Endodermal cell (in vitro differentiated cells): ENCODE measurements around the gene UBE2D2. TPM values are rescaled to one million over a fixed set of nuclear protein-coding genes. Genes with fewer than 3 reads are reported as not detected.
A peak's percentile ranks its signal among the peaks of the same experiment; 100 is the strongest.

Experiments
- DNase-seq: peaks from one replicate; pipeline ENCODE4 v3.0.0-alpha.2; 2017
- H3K27ac ChIP-seq: 2 replicates; pipeline ENCODE4 v1.5.1; 2013; ENCODE audit warnings: mild to moderate bottlenecking, low read depth, low read length, moderate library complexity
- H3K27me3 ChIP-seq: 2 replicates; pipeline ENCODE4 v1.6.1; 2013; ENCODE audit warnings: mild to moderate bottlenecking, low read length, moderate library complexity; ENCODE audit not compliant: insufficient read depth, control insufficient read depth, poor library complexity, severe bottlenecking
- H3K36me3 ChIP-seq: 2 replicates; pipeline ENCODE4 v1.7.0; 2013; ENCODE audit warnings: mild to moderate bottlenecking, low read length, moderate library complexity; ENCODE audit not compliant: control insufficient read depth, insufficient read depth
- H3K4me1 ChIP-seq: one replicate; pipeline ENCODE4 v1.7.0; 2013; ENCODE audit warnings: low read length; ENCODE audit not compliant: control insufficient read depth, insufficient read depth
- H3K4me3 ChIP-seq: 2 replicates; pipeline ENCODE4 v1.5.1; 2013; ENCODE audit warnings: mild to moderate bottlenecking, low read length, moderate library complexity
- H3K9ac ChIP-seq: 2 replicates; pipeline ENCODE4 v1.6.1; 2013; ENCODE audit warnings: mild to moderate bottlenecking, low read length, moderate library complexity; ENCODE audit not compliant: poor library complexity, severe bottlenecking; ENCODE audit errors: extremely low read depth
- H3K9me3 ChIP-seq: 2 replicates; pipeline ENCODE4 v1.6.1; 2013; ENCODE audit warnings: mild to moderate bottlenecking, low read length, moderate library complexity; ENCODE audit not compliant: control insufficient read depth
- H3K27ac Mint-ChIP-seq: 2 replicates; pipeline ENCODE4 v1.8.0; 2020; ENCODE audit warnings: mixed read lengths
- H3K27me3 Mint-ChIP-seq: 2 replicates; pipeline ENCODE4 v1.8.0; 2021; ENCODE audit warnings: mild to moderate bottlenecking, mixed read lengths; ENCODE audit not compliant: insufficient read depth
- H3K36me3 Mint-ChIP-seq: 2 replicates; pipeline ENCODE4 v1.8.0; 2020; ENCODE audit warnings: low read depth, mixed read lengths
- H3K4me1 Mint-ChIP-seq: 2 replicates; pipeline ENCODE4 v1.8.0; 2020; ENCODE audit warnings: mixed read lengths
- H3K4me3 Mint-ChIP-seq: 2 replicates; pipeline ENCODE4 v1.8.0; 2020; ENCODE audit warnings: mild to moderate bottlenecking, moderate library complexity, mixed read lengths
- H3K9me3 Mint-ChIP-seq: 2 replicates; pipeline ENCODE4 v1.8.0; 2020; ENCODE audit warnings: mild to moderate bottlenecking, mixed read lengths
- CTCF ChIP-seq: fragments of 200-600 bp; sonication (generic); conservative IDR thresholded peaks from 2 replicates; pipeline ENCODE4 v1.5.0; 2021; ENCODE audit warnings: antibody characterized with exemption, mild to moderate bottlenecking
- WGBS, 2 experiments: methylation state at CpG; one replicate each; pipeline versions ENCODE4 v1.1.5 to v1.1.7; 2013; ENCODE audit warnings: missing lambda C conversion rate in 2 of 2, mixed read lengths in 1 of 2; ENCODE audit not compliant: insufficient coverage in 1 of 2, insufficient read length in 1 of 2; 5-methylcytosine and 5-hydroxymethylcytosine counted together
- total RNA-seq, 2 donors: library from RNA; stranded (reverse); fragmentation: NEBNext Ultra II Directional in 1 of 2; extraction: Animal tissue kit (Norgen Biotek cat#: 25700) in 1 of 2; gene quantifications; 2 replicates in 1 of 2; 3 replicates in 1 of 2; pipeline ENCODE4 v1.2.1, GENCODE V29; 2021

Gene UBE2D2
- total RNA-seq, 2 donors from 2014 or later, result 172 to 202 TPM

GRCh38 chr5:139513852-139514485, 47.2 kb upstream of the UBE2D2 start:
- Histone ChIP-seq H3K4me3 (no peak overlapping the region), H3K27me3 (no peaks in the 10 kb centered on the region), H3K9me3 (no peaks in the 10 kb centered on the region), H3K4me1 (no peaks in the 10 kb centered on the region), H3K36me3 (no peaks in the 10 kb centered on the region), H3K27ac (no peak overlapping the region), H3K9ac (no peak overlapping the region)
- Mint-ChIP-seq H3K27me3 (no peaks in the 10 kb centered on the region), H3K9me3 (peaks cover 6% of the 10 kb centered on the region), H3K27ac (no peak overlapping the region), H3K4me3 (no peak overlapping the region), H3K4me1 (peaks cover 20% of the 10 kb centered on the region), H3K36me3 (no peaks in the 10 kb centered on the region)
- WGBS, 2 experiments, result 93 to 97% methylated on average over 5 to 6 of the region's 6 CpGs
- no peak for DNase-seq
- no peak for TF ChIP-seq CTCF

GRCh38 chr5:139514486-139514856, 46.7 kb upstream of the UBE2D2 start:
- Histone ChIP-seq H3K27ac (no peak overlapping the region), H3K27me3 (no peaks in the 10 kb centered on the region), H3K9ac (no peak overlapping the region), H3K4me1 (no peaks in the 10 kb centered on the region), H3K4me3 (no peak overlapping the region), H3K9me3 (no peaks in the 10 kb centered on the region), H3K36me3 (no peaks in the 10 kb centered on the region)
- 81 to 89% methylated on average over 2 of the region's 2 CpGs for WGBS, 2 experiments
- H3K27me3 Mint-ChIP-seq, result no peaks in the 10 kb centered on the region
- peaks cover 21% of the 10 kb centered on the region for H3K4me1 Mint-ChIP-seq
- H3K36me3 Mint-ChIP-seq, result no peaks in the 10 kb centered on the region
- DNase-seq, result no peak
- H3K4me3 Mint-ChIP-seq, result no peak overlapping the region
- TF ChIP-seq CTCF, result no peak
- H3K27ac Mint-ChIP-seq, result no peak overlapping the region
- H3K9me3 Mint-ChIP-seq, result peaks cover 6% of the 10 kb centered on the region

- TF ChIP-seq CTCF, result peak; percentile 98
- Mint-ChIP-seq H3K4me1 (peaks cover 14% of the 10 kb centered on the region), H3K4me3 (peak overlapping the region; percentile 69), H3K27ac (peak overlapping the region; percentile 95), H3K27me3 (peaks cover 3% of the 10 kb centered on the region), H3K9me3 (no peaks in the 10 kb centered on the region), H3K36me3 (no peaks in the 10 kb centered on the region)
- no peaks in the 10 kb centered on the region for H3K36me3 ChIP-seq
- peak overlapping the region; percentile 79 for H3K27ac ChIP-seq
- 20 to 27% methylated on average over 39 to 56 of the region's 56 CpGs for WGBS, 2 experiments
- H3K27me3 ChIP-seq, result no peaks in the 10 kb centered on the region
- peak overlapping the region; percentile 70 for H3K4me3 ChIP-seq
- H3K4me1 ChIP-seq, result no peaks in the 10 kb centered on the region
- DNase-seq, result peak; percentile 98
- no peaks in the 10 kb centered on the region for H3K9me3 ChIP-seq
- peak overlapping the region; percentile 38 for H3K9ac ChIP-seq
These were observed 43.2 kb upstream of the UBE2D2 start for GRCh38 chr5:139517683-139518564.
